Islet precursor cell (in vitro differentiated cells): ENCODE measurements around the gene SMARCB1.
A peak's percentile ranks its signal among the peaks of the same experiment; 100 is the strongest.

Source experiments
- DNase-seq: peaks from one replicate; pipeline ENCODE4 v3.0.0-alpha.2; 2018

SMARCB1 gene

DNA sequence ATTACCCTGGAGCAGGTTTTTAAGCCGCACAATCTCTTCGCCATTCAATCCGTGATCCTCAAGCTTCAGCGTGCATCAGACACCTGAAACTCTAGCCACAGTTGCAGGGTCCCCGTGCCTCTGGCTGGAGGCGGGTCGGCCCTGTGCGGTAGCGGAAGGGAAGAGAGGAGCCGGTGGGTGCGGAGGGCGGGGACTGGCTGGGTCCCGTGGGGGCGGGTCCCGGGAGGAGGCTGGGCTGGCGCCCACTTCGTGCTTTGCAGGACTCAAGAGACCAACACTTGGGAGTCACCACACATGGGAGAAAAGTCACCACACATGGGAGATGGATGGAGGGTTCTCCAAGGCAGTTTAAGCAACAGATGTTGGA is 23.2 kb upstream of the SMARCB1 start:
- no peak for DNase-seq

GRCh38 chr22:23763954-23764353 is 22.8 kb upstream of the SMARCB1 start:
- DNase-seq: no peak

DNA sequence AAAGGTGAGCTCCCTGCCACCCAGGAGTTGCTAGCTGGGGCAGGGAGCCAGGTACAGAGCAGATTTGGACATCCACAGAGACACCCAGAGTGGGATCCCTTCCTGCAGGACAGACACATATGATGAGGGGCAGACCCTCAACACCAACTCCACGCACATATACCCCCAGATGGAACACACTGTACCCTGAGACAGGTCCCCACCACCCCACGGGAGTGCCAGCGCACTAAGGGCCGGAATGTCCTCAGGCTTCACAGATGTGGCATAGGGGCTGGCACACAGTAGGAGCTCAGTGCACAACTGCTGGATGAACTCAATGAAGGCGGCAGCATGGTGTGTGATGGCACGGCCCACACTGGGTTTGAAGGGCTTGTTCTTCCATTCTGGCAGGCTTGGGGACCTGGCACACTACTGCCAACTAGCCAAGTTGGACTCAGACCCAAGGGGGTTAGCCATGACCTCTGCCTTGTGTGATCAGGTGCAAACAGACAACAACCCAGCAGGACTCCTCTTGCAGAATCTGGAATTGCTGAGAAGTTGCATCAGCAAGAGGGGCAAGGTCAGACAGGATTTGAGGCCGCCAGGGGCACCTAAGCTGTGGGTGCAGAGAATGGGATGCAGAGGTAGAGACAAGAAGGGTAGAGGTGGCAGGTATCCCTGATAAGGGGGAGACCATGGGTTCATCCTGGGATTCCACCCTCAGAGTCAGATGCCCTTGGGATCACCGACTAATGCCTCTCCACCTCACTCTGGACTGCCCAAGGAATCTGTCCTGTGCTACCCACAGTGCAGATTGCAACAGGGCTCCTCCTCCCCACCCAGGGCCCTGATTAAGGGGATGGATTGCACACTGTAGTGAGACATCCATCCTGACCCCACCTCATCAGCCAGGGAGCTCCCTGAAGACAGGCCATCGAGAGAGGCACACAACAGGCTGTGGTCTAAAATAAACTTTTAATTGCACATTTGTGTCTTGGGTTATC is 21.6 kb upstream of the SMARCB1 start:
- DNase-seq: no peak

DNA sequence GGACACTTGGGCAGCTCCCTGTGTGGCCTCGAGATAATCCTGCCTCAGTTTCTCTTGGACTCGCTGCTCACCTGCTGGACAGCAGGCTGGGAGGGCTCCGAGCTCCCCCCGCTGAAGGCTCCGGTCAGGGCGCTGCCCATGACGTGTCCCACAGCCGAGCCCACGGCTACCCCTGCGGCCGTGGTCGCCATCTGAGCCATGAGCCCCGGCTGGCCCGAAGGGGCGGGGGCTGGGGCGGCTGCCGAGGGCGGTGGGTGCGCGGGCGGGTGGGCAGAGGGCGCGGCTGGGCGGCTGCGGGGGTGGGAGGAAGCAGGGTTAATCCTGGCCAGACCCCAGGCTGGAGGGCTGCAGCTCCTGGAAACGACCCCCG is 19.5 kb upstream of the SMARCB1 start:
- no peak for DNase-seq

GRCh38 chr22:23767673-23768548 is 18.9 kb upstream of the SMARCB1 start, which contains the start of gene CHCHD10:
CHCHD10 (minus strand) TSS chr22:23767972; CDS start chr22:23767874, 98 bp downstream.
- peak; percentile 92 for DNase-seq

DNA sequence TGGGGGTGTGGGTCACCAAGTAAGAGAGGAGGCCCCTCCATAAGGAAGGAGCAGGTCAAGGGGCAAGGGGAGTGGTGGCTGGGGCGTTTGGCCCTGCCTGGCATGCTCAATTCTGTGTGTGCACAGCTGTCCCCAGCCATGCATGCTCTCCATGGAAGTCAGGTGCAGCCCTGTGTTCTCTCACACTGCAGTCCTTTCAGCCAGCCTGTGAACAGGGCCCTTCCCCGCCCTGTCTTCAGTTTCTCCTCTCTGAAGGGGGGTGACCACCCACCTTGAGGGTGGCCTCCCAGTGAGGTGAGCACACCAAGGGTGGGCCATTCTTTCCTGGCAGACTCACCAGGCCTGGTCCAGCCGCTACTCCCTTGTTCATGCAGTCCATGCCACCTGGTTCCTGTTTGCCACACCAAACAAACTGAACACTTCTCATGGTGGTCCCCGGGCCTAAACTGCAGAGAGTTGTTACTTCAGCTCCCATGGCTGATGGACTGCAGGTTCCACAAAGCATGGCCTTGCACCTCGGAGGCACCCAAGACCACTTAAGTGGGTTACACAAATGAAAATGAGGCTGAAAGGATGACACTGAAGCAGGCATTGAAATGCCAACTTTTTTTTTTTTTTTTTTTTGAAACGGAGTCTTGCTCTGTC is 17.3 kb upstream of the SMARCB1 start:
- DNase-seq: no peak

DNA sequence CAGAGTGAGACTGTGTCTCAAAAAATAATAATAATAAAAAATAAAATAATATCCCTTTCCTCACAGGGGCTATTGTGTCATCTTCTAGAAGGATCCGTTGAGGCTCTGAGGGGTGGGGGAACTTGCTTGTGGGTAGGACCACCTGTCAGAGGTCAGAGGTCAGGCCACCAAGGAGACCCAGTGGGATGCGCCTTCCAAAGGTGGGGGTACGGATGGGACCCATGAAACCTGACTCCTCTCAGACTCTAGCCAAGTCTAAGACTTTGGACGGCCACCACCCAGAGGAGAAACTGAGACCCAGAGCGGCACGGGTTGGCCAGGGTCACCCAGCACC is 14.5 kb upstream of the SMARCB1 start:
- no peak for DNase-seq

- DNase-seq: peak; percentile 88
Measured at GRCh38 chr22:23772649-23773473, 13.9 kb upstream of the SMARCB1 start, which contains the start of gene MMP11. MMP11 (plus strand) TSS chr22:23772849; CDS start chr22:23772871, 22 bp downstream.

GRCh38 chr22:23773483-23774113 is 13.2 kb upstream of the SMARCB1 start:
- DNase-seq: peak; percentile 79

DNA sequence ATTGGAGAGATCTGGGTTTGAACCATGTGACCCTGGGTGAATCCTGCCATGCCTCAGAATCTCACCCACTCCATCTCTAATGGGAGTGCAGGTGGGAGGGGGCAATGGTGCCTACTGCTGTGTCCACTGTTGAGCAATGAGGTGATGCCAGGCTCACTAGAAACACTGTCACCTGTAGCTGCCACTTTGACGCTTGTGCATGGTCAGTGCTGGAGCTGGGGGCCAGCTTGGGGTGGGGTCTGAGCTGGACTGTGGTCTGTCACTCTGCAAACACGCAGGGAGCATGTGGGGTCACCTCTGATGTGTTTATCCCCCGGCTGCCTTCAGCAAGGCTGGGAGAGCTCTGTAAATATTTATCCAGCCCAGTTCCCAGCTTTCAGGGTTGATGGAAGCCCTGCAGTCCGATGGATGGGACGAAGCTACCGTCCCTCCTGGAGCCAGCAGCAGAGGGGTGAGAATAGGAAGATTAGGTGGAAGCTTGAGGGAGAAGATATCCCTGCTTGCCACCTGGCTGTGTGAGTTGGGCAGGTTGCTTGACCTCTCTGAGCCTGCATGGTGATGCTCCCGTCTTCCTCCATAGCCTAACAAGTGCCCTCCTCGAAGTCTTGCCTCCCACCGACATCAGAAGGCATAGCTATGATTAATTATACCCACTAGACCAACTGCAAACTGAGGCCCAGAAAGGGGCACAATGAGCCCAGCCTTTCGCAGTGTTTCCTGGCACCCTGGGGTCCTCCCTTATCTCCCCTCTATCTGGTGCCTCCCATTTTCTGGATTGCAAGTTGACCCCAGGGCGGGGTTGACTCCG is 12.4 kb upstream of the SMARCB1 start:
- no peak for DNase-seq

DNA sequence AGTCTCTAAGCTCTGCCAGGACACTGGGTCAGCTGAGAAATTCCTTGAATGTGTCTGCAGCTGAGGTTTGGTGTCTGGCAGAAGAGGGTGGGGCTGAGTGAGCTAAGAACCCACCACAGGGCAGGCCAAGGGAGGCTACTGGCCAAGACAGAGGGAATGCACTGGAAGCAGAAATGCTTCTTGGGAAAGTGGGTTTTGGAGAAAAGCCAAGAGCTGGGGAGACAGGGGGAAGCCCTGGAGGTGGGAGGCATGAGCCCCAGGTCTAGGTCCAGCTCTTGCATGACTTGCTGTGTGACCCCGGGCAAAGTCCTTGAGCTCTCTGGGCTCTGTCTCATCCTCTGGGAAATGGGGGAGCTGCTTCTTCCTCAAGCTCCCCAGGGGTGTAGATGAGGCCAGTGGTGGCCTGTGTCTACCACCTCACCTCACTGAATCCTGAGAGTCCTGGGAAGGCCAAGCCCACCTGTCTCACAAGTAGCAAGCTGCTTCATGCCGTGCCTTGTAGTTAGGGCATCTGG is 11.8 kb upstream of the SMARCB1 start:
- peak; percentile 93 for DNase-seq

DNA sequence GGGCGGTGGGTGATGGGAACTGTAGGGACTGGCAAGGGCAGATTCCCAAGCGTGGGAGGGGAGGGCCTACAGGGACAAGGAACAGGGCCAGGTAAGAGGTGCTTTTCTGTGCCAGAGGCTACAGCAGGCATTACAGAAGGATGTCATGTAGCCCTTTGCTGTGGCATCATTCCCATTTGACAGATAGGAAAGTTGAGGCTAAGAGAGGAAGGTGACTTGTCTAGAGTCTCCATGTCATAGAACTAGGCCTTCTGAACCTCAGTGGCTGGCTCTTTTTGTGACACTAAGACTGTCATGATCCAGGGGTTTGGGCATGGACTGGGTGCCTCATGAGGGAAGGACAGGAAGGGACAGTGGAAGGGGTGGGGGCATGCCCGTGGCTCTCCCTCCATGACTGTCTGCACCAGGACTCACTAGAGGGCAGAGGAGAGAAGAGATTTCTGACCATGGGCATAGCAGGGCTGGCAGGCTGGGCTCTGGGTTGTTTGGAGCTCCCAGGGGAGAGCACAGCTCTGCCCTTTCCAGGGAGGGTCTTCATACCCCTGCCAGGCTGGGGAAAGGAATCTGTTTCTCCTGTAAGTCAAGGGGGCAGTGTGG is 10.9 kb upstream of the SMARCB1 start:
- DNase-seq: no peak

GRCh38 chr22:23777776-23778576 is 8.8 kb upstream of the SMARCB1 start:
- no peak for DNase-seq

GRCh38 chr22:23778577-23778900 is 8.2 kb upstream of the SMARCB1 start:
- DNase-seq: no peak

GRCh38 chr22:23779083-23779482 is 7.7 kb upstream of the SMARCB1 start:
- no peak for DNase-seq

GRCh38 chr22:23779731-23780130 is 7.0 kb upstream of the SMARCB1 start:
- DNase-seq: no peak

DNA sequence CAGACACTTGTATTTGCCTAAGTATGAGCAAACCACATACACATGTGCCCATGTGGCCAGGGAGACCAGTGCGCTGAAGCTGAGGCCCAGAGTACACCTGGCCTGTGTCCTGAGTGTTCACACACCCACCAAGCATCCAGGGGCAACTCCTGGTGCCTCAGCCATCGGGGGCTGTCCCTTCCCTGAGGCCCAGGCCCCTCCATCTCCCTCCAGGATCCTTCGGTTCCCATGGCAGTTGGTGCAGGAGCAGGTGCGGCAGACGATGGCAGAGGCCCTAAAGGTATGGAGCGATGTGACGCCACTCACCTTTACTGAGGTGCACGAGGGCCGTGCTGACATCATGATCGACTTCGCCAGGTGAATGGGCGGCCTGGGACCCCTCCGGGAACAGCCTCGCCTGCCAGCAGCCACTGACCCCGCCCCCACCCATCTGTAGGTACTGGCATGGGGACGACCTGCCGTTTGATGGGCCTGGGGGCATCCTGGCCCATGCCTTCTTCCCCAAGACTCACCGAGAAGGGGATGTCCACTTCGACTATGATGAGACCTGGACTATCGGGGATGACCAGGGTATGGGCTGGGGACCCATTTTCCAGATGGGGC is 6.5 kb upstream of the SMARCB1 start:
- no peak for DNase-seq

DNA sequence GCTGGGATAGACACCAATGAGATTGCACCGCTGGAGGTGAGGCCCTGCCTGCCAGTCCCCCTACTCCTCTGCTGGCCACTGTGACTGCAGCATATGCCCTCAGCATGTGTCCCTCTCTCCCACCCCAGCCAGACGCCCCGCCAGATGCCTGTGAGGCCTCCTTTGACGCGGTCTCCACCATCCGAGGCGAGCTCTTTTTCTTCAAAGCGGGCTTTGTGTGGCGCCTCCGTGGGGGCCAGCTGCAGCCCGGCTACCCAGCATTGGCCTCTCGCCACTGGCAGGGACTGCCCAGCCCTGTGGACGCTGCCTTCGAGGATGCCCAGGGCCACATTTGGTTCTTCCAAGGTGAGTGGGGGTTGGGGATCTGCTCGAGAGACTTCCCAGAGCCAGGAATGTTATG is 5.7 kb upstream of the SMARCB1 start:
- no peak for DNase-seq
